Stimulated activated CD4-positive, alpha-beta T cell treated with anti-CD3 and anti-CD28 coated beads, TNF-alpha, amount 100 ng/mL, for 48 hours (primary cell): ENCODE data around the gene IP6K1.
"Not testable (repeated sequence)": the region's sequence is repeated elsewhere in the genome, so short reads cannot be mapped to it uniquely, and the experiment has no call there.

Experiments used
- DNase-seq, 3 donors: peaks; one replicate each; pipeline ENCODE4 v3.0.0-alpha.2; 2020; ENCODE audit warnings: low read depth in 3 of 3

Gene IP6K1

GRCh38 chr3:49794431-49794830 is 8.1 kb upstream of the IP6K1 start:
- DNase-seq, result no peak

- DNase-seq, result no peak
Observed at GRCh38 chr3:49793486-49794085, 7.2 kb upstream of the IP6K1 start.

- DNase-seq, result no peak
Observed at GRCh38 chr3:49792371-49793150, 6.2 kb upstream of the IP6K1 start.

GRCh38 chr3:49791571-49791970 is 5.2 kb upstream of the IP6K1 start:
- no peak for DNase-seq

- DNase-seq, result no peak
Observed at GRCh38 chr3:49790626-49791411, 4.5 kb upstream of the IP6K1 start.

DNA sequence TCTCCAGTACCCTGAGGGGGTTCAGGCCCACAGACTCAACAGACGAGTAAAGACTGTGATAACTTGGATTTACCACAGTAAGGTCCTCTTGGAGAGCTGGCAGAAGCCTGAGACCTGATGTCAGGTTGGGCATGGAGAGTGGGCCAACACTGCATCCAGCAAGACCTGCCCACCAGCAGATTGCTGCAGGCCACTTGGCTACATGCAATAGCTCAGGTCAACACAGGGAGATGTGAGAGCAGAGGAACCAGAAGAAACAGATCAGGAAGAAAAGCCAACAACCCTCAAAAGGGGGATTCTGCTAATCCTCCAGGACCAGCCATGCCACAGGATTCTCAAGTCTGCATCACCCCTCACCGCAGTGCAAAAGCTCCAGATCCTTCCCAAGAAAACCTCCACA is 1.7 kb upstream of the IP6K1 start:
- DNase-seq, result no peak

GRCh38 chr3:49787536-49787935 is 1.2 kb upstream of the IP6K1 start:
- DNase-seq, result no peak

- DNase-seq, result no peak
Observed at GRCh38 chr3:49787182-49787464, 781 bp upstream of the IP6K1 start.

DNA sequence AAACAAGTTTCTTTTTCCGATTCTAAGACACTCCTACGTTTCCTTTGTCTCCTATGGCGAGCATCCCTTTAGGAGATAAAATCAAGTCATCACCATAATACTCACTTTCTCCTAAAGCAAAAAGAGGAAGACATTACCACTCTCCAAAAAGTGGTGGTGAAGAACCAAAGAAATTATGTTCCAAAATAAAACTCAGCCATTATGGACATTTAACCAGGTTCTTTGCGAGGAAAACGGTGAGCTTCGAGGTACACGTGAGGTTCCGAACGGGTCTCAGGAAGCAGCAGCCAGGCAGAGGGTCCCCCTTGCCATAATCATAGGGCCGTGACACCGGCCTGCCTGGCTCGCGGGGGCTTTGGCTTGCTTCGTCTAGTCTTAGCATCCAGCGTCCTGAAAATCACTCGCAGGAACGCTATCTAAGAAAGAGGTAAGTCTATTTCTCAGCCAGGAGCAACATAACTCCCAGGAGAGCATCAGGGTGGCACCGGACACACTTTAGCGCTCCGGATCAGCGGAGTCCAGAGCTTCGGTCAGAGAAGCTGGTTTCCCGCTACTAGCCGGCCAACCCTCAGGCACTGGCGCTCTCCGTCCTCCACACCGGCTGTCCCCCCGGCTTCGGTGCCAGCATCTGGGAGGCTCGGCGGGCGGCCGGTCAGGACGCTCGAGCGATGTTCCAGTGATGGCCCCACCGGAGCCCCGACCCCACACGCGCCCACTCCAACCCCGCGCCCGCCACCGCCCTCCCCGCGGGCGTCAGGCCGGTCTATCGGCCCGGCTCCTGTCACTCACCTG is 581 bp downstream of the IP6K1 start:
- DNase-seq, result peak in 1 of 3 donors; percentile 35

DNA sequence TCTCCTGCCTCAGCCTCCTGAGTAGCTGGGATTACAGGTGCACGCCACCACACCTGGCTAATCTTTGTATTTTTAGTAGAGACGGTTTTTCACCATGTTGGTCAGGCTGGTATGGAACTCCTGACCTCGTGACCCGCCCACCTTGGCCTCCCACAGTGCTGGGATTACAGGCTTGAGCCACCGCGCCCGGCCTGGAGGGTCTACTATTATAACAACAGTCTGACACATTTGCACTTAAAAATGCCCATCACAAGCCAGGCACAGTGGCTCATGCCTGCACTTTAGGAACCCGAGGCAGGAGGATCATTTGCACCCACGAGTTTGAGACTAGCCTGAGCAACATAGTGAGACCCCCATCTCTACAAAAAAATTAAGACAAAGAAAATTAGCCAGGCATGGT is 4.1 kb downstream of the IP6K1 start:
- not testable (repeated sequence) for DNase-seq

GRCh38 chr3:49781415-49782199 is 4.7 kb downstream of the IP6K1 start:
- no peak for DNase-seq

DNA sequence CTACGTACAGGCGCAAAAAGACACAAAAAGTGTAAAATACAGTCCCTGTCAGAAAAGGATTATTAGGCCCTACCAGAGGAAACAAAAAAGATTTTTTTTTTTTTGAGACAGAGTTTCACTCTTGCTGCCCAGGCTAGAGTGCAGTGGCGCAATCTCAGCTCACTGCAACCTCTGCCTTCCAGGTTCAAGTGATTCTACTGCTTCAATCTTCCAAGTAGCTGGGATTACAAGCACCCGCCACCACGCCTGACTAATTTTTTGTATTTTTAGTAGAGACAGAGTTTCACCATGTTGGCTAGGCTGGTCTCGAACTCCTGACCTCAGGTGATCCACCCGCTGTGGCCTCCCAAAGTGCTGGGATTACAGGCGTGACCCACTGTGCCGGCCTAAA is 5.4 kb downstream of the IP6K1 start:
- not testable (repeated sequence) for DNase-seq

GRCh38 chr3:49780080-49780974 is 6.0 kb downstream of the IP6K1 start:
- DNase-seq, result no peak

- no peak for DNase-seq
Observed at GRCh38 chr3:49779358-49780079, 6.8 kb downstream of the IP6K1 start.

DNA sequence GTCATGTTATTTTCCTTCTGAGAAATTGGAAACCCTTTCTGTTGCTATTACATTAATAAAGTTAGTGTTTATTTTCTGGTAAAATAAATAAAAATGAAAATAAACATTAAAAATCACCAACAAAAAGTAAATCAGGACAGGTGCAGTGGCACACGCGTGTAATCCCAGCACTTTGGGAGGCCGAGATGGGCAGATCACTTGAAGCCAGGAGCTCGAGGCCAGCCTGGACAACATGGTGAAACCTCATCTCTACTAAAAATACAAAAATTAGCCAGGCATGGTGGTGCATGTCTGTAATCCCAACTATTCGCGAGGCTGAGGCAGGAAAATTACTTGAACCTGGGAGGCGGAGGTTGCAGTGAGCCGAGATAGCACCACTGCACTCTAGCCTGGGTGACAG is 10.2 kb downstream of the IP6K1 start:
- not testable (repeated sequence) for DNase-seq

DNA sequence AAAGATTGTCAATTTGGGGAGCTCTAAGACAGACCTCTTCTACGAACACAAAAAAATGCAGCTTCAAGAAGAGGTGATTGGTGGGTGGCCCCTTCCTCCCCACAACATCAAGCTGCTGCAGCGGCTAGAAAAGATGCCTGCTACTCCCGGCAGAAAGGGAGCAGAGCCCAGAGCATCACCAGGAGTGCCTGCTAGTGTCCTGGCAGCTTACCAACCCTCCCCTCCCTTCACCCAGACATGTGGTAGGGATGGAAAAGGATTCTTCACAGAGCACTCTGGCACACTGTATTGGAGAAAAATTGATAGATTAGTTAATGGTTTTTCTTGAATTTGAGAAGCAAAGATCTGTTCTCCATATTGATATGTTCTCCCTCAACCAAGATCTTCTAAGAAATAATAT is 10.8 kb downstream of the IP6K1 start:
- DNase-seq, result no peak

DNA sequence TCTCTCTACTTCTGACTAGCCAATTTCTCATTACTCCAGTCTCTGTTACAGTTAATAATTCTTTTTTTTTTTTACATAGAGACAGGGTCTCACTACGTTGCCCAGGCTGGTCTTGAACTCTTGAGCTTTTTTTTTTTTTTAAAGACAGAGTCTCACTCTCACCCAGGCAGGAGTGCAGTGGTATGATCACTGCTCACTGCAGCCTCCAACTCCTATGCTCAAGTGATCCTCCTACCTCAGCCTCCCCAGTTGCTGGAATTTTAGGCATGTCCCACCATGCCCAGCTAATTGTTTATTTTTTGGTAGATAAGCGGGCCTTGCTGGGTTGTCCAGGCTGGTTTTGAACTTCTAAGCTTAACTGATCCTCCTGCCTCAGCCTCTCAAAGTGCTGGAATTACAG is 13.6 kb downstream of the IP6K1 start:
- no peak for DNase-seq

GRCh38 chr3:49771340-49771938 is 14.9 kb downstream of the IP6K1 start:
- no peak for DNase-seq

GRCh38 chr3:49769926-49770325 is 16.4 kb downstream of the IP6K1 start:
- no peak for DNase-seq
